PC-9 (cell line): ENCODE data around the gene EPS15.

ENCODE experiments used
- CTCF ChIP-seq: fragments of 200-600 bp; sonication (generic); conservative IDR thresholded peaks from 2 replicates; pipeline ENCODE4 v1.6.1; 2017; ENCODE audit warnings: mixed run types, antibody characterized with exemption, mild to moderate bottlenecking, moderate library complexity
- EZH2 ChIP-seq: fragments of 200-600 bp; sonication (generic); IDR thresholded peaks from 2 replicates; pipeline ENCODE4 v1.8.0; 2017; ENCODE audit warnings: antibody characterized with exemption, low read depth

- no peak for TF ChIP-seq EZH2
- TF ChIP-seq CTCF, result no peak
Observed at GRCh38 chr1:51518586-51519047, 449 bp downstream of the EPS15 start.
